GM18499 (cell line): ENCODE measurements around the gene HDLBP.

Source experiments
- ATAC-seq: cut with Tn5 transposase; IDR thresholded peaks from one replicate; pipeline ENCODE4 v1.9.1; 2021; ENCODE audit warnings: moderate number of reproducible peaks; ENCODE audit not compliant: insufficient read depth, unreplicated experiment

Gene HDLBP

DNA sequence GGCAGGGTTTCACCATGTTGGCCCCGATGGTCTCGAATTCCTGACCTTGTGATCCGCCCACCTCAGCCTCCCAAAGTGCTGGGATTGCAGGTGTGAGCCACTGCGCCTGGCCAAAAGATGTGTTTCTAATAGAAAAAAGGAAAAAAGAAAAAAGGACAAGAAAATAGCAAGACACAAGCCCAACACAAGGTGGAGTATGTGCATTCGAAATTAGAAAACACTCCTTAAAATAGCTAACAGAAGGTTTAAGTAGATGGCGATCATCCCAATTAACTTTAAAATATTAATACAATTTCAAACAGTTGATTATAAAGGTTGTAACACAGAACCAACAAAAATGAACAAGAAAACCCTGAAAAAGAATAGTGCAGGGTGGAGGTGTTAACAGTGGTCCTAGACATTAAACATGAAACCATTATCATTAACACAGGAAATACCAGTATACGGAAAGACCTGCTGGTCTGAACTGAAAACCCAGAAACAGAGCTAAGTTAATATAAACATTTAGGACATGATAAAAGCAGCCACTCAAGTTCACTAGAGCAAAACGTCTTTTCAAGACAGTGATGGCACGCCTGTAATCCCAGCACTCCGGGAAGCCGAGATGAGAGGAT, 57.9 kb downstream of the HDLBP start:
- ATAC-seq, result no peak

DNA sequence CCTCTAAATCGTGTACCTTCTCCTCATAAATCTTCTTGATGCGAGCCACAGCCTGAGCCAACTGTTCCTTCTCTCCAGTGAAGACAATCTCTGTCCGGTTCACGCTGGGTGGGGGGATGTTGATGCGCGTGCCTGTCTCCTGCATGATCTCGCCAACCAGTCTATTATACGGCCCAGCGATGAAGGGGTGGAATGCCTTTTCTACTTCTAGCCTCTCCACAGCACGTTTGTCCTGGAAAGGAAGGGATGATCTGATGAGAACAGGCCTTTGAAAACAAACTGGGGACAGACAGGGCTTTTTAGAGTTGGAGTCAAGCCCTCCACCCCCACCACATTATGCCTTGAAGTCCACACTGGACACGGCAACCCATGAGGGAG, 59.3 kb downstream of the HDLBP start:
- ATAC-seq, result no peak

DNA sequence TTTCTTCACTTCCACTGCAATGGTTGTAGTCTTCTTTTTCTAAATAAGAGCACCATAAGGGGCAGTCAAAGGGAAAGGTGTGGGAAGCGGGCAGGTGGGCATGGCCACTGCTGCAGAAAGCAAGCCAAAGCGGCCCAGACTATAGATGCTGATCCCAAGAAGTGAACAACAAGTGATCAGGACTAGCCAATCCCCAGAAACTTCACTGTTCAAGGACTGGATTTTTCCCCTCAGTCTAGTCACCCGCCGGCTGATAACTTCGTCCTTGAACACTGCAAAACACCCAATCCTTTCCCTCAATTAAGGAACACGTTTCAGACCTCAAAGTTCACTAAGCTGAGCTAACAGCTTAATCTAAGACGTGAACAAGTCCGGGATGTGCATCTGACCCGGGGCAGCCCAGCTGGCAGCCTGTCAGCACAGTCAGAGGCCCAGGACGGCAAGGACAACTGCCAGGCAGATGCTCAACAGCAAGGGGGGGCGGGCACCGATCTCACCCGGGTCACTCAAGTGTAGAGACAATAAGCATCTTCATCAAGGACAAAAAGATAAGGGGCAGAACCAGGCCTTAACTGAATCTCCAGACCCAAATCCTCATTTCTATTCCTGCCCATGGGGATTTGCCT, 59.8 kb downstream of the HDLBP start:
- no peak for ATAC-seq

DNA sequence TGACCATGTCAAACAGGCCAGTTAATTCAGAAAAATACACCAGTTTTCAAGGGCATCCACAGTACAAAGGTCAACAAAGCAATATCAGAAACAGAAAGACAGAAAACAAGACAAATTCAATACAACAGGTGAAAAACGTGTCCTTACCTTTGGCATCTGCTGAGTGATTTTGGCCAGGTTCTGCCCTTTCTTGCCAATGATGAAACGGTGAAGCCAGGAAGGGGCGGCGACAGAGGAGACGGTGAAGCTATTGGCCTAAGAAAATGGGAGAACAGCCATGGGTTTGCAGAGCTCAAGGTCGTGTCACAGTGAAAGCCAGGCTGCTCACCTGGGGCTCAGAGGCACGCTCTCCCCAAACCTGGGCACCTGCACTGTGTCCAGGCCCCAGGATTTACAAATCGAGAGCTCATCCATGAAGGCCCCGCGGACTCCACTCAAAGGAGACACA, 60.5 kb downstream of the HDLBP start:
- no peak for ATAC-seq

DNA sequence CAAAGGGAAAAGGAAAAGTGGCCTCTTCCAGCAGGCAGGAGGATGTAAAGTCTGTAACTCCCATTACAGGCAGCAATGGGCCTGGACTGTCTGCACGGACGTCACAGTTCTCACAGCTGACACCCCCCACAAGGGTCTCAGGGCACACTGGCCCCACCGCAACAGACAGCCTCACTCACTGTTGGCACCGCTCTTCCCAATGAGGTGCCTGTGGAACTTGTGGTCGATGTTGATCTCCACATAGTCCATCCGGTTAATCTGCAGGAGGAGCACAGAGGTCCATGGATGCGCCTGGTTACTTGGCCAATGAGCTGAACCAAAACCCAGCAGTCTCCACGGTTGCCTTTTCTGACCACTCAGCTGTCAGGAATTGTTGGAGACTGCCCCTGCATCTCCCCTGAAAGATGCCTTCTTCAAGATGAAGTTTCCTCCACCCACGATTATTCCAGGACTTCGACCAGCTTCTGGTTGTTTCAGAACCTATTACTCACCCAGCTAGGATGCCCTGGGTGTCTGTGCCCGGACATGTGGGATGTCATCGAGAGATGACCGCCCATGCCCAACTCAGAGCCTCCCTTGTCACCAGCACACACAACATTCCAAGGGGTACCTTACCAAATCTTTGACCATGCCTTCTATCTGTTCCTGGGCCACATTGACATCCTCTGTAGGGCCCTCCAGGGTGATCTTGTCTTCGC, 62.5 kb downstream of the HDLBP start:
- no peak for ATAC-seq

DNA sequence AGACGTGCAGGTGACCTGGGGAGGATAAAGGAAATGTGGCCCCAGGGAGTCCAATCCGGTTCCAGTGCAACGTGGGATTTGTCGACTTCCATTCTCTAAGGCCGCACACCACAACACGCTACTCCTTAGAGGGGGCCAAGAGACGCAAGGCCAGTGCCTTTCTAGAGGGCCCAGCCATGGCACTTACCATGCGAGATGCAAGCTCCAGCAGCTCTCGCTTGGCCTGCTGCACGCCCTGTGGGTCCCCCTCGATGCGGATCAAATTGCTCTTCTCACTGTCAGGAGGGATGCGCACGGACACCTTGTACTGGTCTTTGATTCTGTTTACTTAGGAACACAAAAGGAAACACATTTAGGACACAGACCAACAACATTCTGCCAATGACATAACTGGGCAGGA, 65.8 kb downstream of the HDLBP start:
- no peak for ATAC-seq

DNA sequence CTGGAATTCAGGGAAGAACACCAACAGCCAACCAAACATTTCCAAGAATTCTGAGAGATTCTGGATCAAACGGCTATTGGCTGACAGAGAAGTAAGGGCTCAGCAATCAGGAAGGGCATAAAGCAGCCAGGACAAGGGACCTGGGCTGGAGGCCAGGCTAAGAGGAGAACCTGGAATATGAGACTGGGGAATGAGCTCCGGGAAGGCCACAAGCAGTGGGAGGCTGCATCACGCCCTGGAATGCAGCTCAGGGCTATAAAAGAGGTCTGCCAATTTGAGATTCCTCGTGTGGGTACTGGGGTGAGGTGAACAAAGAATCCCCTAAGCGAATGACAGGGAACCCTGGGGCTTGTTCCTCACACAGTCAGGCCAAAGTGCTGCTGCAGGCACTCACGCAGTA, 66.6 kb downstream of the HDLBP start:
- no peak for ATAC-seq

DNA sequence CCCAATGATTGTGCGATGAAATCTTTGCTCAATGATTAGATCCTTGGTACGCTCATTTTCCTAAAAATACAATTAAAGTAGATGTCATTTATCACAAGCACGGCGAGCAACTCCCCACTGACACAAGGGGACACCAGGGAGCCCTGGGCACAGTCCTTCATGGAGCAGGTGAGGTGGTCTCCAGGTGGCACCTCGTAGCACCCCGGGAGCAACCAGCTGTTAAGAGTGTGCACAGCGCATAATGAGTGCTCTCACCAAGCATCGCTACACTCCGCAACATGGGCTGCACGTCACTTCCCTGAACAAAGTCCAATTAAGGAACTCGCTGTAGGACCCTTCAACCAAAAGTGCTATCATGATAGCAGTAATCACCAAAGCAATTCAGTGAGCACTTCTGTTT, 67.2 kb downstream of the HDLBP start:
- no peak for ATAC-seq

DNA sequence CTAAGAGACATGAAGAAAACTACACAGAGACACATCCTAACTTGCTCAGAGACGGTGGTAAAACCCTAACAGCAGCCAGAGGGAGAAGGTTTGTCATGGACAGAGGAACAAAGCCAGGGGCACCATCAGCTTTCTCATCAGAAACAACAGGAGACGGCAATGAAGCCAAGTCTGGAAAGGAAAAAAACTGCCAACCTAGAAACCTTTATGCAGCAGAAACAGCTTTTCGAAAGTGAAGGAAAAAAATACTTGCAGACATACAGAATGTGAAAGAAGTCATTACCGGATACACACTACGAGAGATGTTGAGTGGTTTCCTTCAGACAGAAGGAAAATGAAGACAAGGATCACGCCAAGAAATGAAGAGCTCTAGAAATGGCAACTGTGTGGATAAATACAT, 71.1 kb downstream of the HDLBP start:
- no peak for ATAC-seq

DNA sequence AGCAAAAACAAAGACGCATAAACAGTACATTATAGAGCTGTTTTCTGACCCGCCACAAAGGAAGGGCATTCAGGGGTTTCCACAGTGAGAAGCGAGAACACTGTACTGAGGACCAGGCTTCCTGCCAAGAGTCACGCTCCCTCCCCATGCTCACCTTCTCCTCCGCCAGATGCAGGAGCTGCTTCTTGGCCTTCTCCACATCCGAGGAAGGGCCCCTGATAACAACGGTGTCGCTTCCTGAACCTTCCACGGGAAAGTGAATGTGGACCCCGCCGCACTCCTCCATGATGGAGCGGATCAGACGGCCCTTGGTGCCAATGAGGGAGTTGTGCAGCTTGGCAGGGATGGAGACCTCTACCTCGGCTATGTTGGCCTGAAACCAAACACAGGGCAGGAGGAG, 73.2 kb downstream of the HDLBP start:
- ATAC-seq, result no peak

DNA sequence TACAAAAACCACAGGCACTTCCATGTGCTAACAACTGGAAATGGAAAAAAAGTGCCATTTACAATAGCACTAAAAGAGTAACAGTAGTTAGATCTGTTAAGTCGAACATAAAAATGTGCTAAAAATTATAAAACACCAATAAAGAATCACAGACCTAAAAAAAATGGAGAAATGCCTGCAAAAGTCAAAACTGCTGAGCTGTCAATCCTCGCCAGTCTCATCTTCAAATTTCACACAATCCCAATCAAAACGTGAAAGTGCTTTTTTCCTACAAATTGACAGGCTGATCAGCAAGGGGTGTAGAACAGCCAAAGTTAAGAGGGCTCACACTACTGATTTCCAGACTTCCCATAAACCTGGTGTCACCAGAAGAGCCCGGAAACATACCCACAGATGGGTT, 73.8 kb downstream of the HDLBP start:
- no peak for ATAC-seq

DNA sequence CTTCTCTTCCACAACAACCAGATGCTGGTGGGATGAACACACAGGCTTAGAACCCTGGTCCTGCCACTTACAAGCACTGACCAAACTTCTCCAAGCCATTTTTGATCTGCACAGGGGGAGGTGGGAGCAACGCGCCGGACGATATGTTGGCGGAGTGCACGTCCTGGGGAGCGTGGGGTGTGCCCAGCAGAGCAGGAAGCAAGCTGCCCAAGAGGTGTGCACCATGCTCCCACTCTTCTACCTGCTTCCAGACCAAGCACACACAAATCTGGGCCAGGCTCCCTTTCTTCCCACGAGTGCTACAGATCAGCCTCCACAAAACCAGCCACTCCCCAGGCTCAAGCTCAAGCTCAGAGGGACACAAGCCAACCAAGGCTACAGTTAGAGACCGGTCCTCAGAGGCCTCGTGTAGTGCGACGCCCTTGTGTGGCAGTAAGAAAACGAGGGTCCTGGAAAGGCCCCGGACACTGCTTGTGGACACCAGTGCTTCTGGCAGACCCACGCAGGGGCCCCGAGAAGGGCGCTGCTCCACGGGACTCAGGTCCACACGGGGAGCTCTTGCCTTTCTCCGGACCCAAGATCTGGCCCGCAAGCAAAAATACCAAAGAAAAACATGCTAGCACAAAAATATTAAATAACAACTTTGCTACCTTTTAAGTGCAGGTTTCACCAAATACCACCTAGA, 75.0 kb downstream of the HDLBP start:
- no peak for ATAC-seq

DNA sequence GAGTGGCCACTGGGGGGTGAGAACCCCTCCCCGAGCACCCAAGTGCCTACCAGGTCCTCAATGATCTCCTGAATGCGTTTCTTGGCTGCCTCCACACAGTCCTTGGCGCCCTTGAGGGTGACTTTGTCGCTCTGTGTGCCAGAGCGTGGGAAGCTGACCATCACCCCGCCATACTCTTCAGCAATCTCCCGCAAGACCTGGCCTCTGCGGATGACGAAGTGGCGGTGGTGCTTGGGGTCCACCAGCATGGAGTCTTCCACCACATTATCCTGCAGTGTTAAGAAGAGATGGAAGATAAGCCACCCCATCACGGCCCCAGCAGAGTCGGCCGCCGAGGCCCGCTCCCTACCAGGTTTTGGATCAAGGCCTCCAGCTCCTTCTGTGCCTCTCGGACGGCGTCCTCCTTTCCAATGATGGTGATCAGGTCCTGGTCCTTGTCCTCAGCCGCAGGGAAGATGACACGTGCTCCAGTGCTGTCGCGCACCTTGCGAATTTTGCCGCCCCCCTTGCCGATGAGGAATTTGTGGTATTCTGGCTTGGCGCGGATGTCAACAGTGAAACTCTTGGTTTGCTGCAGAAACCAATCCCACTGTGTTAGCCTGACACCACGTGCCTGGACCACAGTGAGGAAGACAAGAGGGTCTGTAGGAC, 75.8 kb downstream of the HDLBP start:
- ATAC-seq, result no peak

DNA sequence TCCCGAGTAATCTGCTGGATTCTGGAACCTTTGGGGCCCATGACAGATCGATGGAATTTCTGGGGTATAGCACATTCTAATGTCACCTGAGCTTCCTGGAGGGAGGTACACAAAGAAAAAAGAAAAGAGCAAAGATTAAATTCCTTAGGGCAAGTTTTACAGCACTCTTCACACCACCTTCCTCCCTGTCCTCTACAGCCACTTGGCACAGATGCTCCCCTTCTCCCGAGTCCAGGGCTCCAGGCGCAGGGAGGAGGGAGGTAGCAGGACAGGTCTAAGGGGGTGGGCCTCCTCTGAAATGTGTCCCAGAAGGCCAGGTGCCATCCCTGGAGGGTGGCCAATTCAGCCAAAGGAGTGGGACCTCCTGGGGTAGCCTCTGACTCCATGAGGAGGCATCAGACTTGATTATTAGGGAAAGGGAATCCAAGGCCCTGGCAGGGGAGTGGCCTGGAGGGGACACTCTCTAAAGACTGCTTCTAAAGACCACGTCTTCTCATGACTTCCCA, 76.7 kb downstream of the HDLBP start:
- no peak for ATAC-seq

DNA sequence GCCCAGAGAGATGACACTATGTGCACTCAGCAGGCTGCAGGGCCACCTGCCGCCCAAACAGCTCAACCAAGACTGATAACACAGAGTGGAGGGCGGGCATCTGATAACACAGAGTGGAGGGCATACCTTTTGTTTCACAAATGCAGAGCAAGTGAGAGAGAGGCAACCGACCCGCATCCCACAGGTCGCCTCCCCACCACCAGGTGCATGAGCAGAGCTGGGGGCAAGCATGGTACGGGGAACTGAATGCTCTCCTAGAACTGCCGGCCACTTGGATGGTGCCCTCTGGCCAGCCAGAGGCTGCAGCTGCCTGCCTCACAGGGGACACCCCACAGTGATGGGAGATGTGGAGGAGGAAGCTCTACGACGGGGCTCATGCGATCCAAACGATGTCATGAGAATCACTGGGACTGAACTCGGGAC, 77.5 kb downstream of the HDLBP start:
- ATAC-seq, result no peak

DNA sequence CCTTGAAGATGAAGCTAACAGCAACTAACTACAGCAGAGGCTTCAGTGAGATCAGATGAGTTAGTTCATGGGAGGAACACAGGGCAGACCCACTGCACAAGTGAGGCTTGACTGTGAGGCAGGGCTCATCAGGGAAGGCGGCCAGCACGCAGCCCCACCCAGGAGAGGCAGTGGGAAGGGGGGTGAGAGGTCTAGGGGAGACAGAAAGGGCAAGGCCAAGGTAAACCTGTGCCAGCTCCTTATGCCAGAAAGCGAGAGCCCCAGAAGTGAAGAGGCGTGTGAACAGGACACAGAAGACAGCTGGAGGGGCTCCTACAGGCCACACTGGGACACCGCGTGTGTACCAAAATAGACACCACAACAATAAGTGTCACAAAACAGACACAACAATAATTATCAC, 78.4 kb downstream of the HDLBP start:
- ATAC-seq, result no peak

DNA sequence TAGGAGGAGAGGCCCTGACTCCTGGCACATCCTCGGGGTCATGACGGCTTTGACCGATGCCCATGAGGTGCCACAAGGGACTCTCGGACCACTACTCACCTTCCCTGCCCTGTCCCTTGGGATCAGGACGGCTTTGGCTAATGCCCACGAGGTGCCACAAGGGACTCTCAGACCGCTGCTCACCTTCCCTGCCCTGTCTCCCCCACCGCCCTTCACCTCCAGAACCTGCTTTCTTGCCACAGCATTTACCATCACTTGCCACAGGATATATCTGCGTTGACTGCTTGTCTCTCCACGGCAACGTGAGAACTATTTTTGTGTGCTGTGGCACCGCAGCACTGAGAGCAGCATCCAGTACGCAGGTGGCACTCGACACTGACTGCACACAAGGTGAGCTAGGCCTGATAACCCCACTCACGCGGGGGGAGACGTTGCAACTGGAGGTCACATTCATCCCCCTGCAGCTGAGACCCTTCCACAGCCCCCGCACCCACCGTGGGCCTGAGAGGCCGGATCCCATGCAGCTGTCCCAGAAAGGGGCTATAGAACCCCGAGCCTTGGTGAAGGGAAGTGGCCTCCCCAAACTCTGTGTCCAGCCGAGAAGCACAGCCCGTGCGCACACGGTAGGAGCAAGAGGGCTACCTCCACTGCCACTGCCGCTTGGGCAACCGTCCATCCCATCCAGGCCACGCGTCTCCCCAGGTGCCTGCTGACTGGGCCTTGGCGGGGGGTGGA, 79.4 kb downstream of the HDLBP start:
- no peak for ATAC-seq

DNA sequence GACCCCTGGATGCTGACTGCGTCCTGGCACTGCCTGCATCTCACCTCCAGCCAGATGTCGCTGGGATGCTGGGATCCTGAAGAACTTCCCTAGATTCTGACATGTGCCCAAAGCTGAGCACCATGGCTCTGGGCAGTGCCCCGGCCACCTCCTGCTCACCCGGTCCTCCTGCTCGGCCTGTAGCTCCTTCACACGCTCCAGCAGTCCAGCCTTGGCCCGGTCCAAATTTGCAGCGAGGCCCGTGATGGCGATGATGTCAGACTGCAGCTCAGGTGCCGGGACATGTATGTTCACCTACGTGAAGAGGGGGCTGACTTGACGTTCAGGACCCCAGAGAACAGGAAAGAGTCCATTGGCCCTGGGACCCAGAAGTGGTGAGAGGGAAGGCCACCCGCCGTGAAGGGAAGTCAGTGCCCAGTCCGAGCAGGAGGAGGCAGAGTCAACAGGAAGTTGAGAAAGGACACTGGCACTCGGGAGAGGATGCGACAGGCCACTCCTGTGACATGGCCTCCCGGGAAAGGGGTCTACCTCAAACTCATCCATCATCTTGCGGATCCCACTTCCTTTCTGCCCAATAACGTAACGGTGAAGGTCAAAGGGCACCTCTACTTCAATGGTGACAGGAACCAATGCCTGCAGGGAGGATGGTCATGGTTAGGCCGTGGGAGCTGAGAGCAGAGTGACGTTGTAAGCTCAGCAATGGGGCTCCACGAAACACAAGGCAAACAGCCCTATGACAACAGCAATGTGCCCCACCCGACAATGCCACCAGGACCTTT, 80.3 kb downstream of the HDLBP start:
- ATAC-seq, result no peak

DNA sequence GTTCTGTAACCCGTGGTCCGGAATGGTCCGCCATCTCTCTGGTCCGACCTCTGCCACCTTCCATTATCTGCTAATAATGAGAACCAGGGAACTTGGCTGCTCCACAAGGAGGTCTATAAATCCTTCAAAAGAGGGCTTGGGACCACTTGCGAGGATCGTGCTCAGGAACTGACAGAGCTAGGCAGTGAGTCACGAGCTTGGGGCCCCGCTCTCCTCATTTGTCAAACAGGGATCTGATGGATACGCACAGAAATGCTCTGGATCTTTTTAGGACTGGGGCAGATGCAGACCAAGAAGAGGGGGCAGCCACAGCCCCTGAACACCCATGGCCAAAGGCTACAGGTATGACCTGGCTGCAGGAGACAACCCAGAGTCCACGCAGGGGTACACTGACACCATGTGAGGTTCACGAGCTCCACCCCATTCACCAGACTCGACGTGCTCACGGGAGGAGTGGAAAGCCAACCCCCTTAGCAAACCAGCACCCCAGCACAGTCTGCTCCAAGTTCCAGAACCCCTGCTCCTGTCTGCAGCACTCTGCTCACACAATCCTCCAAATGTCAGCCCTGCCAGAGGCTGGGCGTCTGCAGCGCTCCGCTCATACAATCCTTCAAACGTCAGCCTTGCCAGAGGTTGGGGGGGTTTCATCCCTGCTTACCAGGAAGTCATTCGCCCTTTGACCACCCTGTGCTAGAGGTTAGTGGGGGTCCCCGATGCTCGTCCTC, 81.2 kb downstream of the HDLBP start:
- ATAC-seq, result no peak
